HepG2 (cell line): ENCODE results near the gene CPLANE2. TPM values are rescaled to one million over a fixed set of nuclear protein-coding genes. Genes with fewer than 3 reads are reported as not detected.
A peak's percentile ranks its signal among the peaks of the same experiment; 100 is the strongest.

Experiments
- CSRNP2 ChIP-seq: sonication (generic); formaldehyde crosslinking; conservative IDR thresholded peaks from 2 replicates; pipeline ENCODE4 v1.8.0; 2022; ENCODE audit warnings: low read depth, missing genetic modification reagents
- JUNB ChIP-seq: sonication (generic); formaldehyde crosslinking; IDR thresholded peaks from 2 replicates; pipeline ENCODE4 v1.8.0; 2022; ENCODE audit warnings: missing genetic modification reagents, mild to moderate bottlenecking, borderline replicate concordance
- KLF9 ChIP-seq: IDR thresholded peaks from 2 replicates; pipeline ENCODE4 v1.6.1; 2016; ENCODE audit warnings: low read depth
- LRRFIP1 ChIP-seq: sonication (generic); formaldehyde crosslinking; conservative IDR thresholded peaks from 2 replicates; pipeline ENCODE4 v1.4.0; 2020; ENCODE audit warnings: missing genetic modification reagents
- MYPOP ChIP-seq: sonication (generic); formaldehyde crosslinking; IDR thresholded peaks from 2 replicates; pipeline ENCODE4 v1.8.1; 2023; ENCODE audit warnings: mild to moderate bottlenecking, moderate library complexity, missing genetic modification reagents
- PAF1 ChIP-seq: IDR thresholded peaks from 2 replicates; pipeline ENCODE4 v1.6.1; 2016; ENCODE audit warnings: missing genetic modification reagents, missing compliant biosample characterization
- SATB2 ChIP-seq: sonication (generic); formaldehyde crosslinking; IDR thresholded peaks from 2 replicates; pipeline ENCODE4 v1.5.0; 2020; ENCODE audit warnings: missing genetic modification reagents
- THYN1 ChIP-seq: sonication (generic); formaldehyde crosslinking; IDR thresholded peaks from 2 replicates; pipeline ENCODE4 v1.8.1; 2023; ENCODE audit warnings: low read depth, mild to moderate bottlenecking, moderate library complexity, missing genetic modification reagents, borderline replicate concordance
- TRAFD1 ChIP-seq: sonication (generic); formaldehyde crosslinking; IDR thresholded peaks from 2 replicates; pipeline ENCODE4 v1.5.1; 2020; ENCODE audit warnings: missing genetic modification reagents, mild to moderate bottlenecking, borderline replicate concordance
- USF2 ChIP-seq, 2 experiments: sonication (generic) in 1 of 2; formaldehyde crosslinking in 1 of 2; IDR thresholded peaks; 2 replicates each; pipeline versions ENCODE4 v1.5.1 to v1.6.1; 2011 to 2020; ENCODE audit warnings: borderline replicate concordance in 1 of 2, low read depth in 1 of 2, low read length in 1 of 2, mild to moderate bottlenecking in 1 of 2, missing genetic modification reagents in 1 of 2, moderate library complexity in 1 of 2
- WIZ ChIP-seq: sonication (generic); formaldehyde crosslinking; IDR thresholded peaks from 2 replicates; pipeline ENCODE4 v1.5.1; 2020; ENCODE audit warnings: mild to moderate bottlenecking, missing genetic modification reagents
- ZBTB7A ChIP-seq: sonication (generic); formaldehyde crosslinking; IDR thresholded peaks from 2 replicates; pipeline ENCODE4 v1.8.0; 2022; ENCODE audit warnings: mild to moderate bottlenecking, missing genetic modification reagents
- ZNF225 ChIP-seq: sonication (generic); formaldehyde crosslinking; IDR thresholded peaks from 2 replicates; pipeline ENCODE4 v1.4.0; 2020; ENCODE audit warnings: mild to moderate bottlenecking, missing genetic modification reagents
- ZNF234 ChIP-seq: sonication (generic); formaldehyde crosslinking; conservative IDR thresholded peaks from 2 replicates; pipeline ENCODE4 v1.5.1; 2020; ENCODE audit warnings: mild to moderate bottlenecking, missing genetic modification reagents
- ZNF275 ChIP-seq: sonication (generic); formaldehyde crosslinking; IDR thresholded peaks from 2 replicates; pipeline ENCODE4 v1.8.0; 2022; ENCODE audit warnings: missing genetic modification reagents, mild to moderate bottlenecking, inconsistent platforms, borderline replicate concordance
- ZNF34 ChIP-seq: sonication (generic); formaldehyde crosslinking; IDR thresholded peaks from 2 replicates; pipeline ENCODE4 v1.4.0; 2020; ENCODE audit warnings: mild to moderate bottlenecking, missing genetic modification reagents, borderline replicate concordance
- ZNF432 ChIP-seq: sonication (generic); formaldehyde crosslinking; IDR thresholded peaks from 2 replicates; pipeline ENCODE4 v1.5.0; 2020; ENCODE audit warnings: missing genetic modification reagents, mild to moderate bottlenecking, borderline replicate concordance
- ZNF782 ChIP-seq: sonication (generic); formaldehyde crosslinking; IDR thresholded peaks from 2 replicates; pipeline ENCODE4 v1.4.0; 2020; ENCODE audit warnings: missing genetic modification reagents, mild to moderate bottlenecking, borderline replicate concordance
- polyA plus RNA-seq, 8 experiments: library from polyadenylated mRNA; depleted of rRNA in 3 of 8; stranded (reverse) in 7 of 8; unstranded in 1 of 8; fragments of >200 nt; fragmentation: Illumina TruSeq in 4 of 8; extraction: Trizol in 4 of 8; gene quantifications; 2 replicates each; pipeline versions ENCODE4 v1.2.1 to v1.2.3, GENCODE V29; 2011 to 2016; ENCODE audit warnings: low read depth in 4 of 8, missing spikeins in 1 of 8, mixed read lengths in 1 of 8; ENCODE audit not compliant: insufficient read depth in 1 of 8
- total RNA-seq, 5 experiments: library from RNA; depleted of rRNA; stranded (reverse); fragments of >200 nt; fragmentation: Illumina TruSeq; extraction: Trizol; gene quantifications; 2 replicates each; pipeline ENCODE4 v1.2.3, GENCODE V29; 2016; ENCODE audit warnings: low read depth in 1 of 5

CPLANE2 gene
- total and polyA plus RNA-seq, 2 of the 13 experiments (the other 11 are each of a cell fraction or from before 2014, with no cell fraction given) = 0.29 to 1.6 TPM

GRCh38 chr1:16187748-16188401 is 49.1 kb downstream of the CPLANE2 start (continued):
- TF ChIP-seq LRRFIP1 (CRISPR knock-in tag) (no peak), PAF1 (CRISPR knock-in tag) (no peak), ZNF225 (CRISPR knock-in tag) (no peak), ZNF234 (CRISPR knock-in tag) (no peak), ZNF782 (CRISPR knock-in tag) (no peak), JUNB (no peak), ZBTB7A (CRISPR knock-in tag) (0 out of 2 replicates have a peak, but pooled peaks have one; percentile 33), SATB2 (CRISPR knock-in tag) (no peak), ZNF432 (no peak), USF2 (IDR thresholded peaks at IDR 0.05; ENCODE audit: low read depth, low read length) (no peak), USF2 (CRISPR knock-in tag; IDR thresholded peaks at IDR 0.05; ENCODE audit: borderline replicate concordance) (no peak), KLF9 (CRISPR knock-in tag) (no peak), TRAFD1 (CRISPR knock-in tag) (no peak), ZNF275 (CRISPR knock-in tag) (no peak), WIZ (CRISPR knock-in tag) (no peak), CSRNP2 (no peak), ZNF34 (CRISPR knock-in tag) (no peak), THYN1 (CRISPR knock-in tag) (no peak), MYPOP (CRISPR knock-in tag) (0 out of 2 replicates have a peak, but pooled peaks have one; percentile 27)
